GM12878 (cell line): ENCODE results near the gene DKK3. TPM values are rescaled to one million over a fixed set of nuclear protein-coding genes. Genes with fewer than 3 reads are reported as not detected.

Experiments used
- ATAC-seq: fragments of 200-7000 bp; cut with Tn5 transposase; 3 replicates; pipeline ENCODE4 v1.9.1; 2020; ENCODE audit warnings: mild to moderate bottlenecking, moderate library complexity
- BruUV-seq: library from RNA; stranded (reverse); fragments of 400-500 nt; replicated peaks from 2 replicates; lab custom pipeline; 2021; lab: Mats Ljungman, UMichigan
- CTCF ChIA-PET: fragments of 300-600 bp; sonication (Branson Sonifier 250); formaldehyde crosslinking; extraction: SDS; loops from one replicate; lab custom pipeline; 2021; ENCODE audit warnings: inconsistent platforms; lab: Yijun Ruan, JAX
- POLR2A ChIA-PET: fragments of 350-600 bp; formaldehyde crosslinking; extraction: SDS; loops from one replicate; lab custom pipeline; 2021; ENCODE audit warnings: inconsistent platforms; lab: Charles Lee
- RAD21 ChIA-PET: fragments of 300-600 bp; sonication (Branson Sonifier 250); formaldehyde crosslinking; loops from one replicate; lab custom pipeline; 2023; ENCODE audit warnings: antibody characterized with exemption; ENCODE audit not compliant: unreplicated experiment; lab: Charles Lee
- SMC1A ChIA-PET: fragments of 300-600 bp; sonication (Branson Sonifier 250); formaldehyde crosslinking; loops from one replicate; lab custom pipeline; 2023; ENCODE audit not compliant: unreplicated experiment, uncharacterized antibody; lab: Charles Lee
- DNase-seq: peaks from one replicate; pipeline ENCODE4 v3.0.0-alpha.2; 2011; ENCODE audit warnings: low read depth, low spot score
- FAIRE-seq: peaks from 3 replicates; lab custom pipeline; 2011; peaks lifted over from hg19 to GRCh38; lab: Jason Lieb, UNC
- H2AFZ ChIP-seq: 2 replicates; pipeline ENCODE4 v1.6.0; 2011; ENCODE audit warnings: low read depth, low read length, control low read depth; ENCODE audit not compliant: control insufficient read depth
- H3K27ac ChIP-seq: 2 replicates; pipeline ENCODE4 v1.5.1; 2011; ENCODE audit warnings: control low read depth; ENCODE audit not compliant: control insufficient read depth, insufficient read depth
- H3K27me3 ChIP-seq, 2 experiments: replicated peaks in 1 of 2; 2 replicates each; pipeline versions ENCODE4 v1.6.0 to v1.6.1; 2011; ENCODE audit warnings: low read length in 1 of 2; ENCODE audit not compliant: control insufficient read depth in 2 of 2, insufficient read depth in 2 of 2
- H3K36me3 ChIP-seq, 2 experiments: 2 replicates each; pipeline ENCODE4 v1.5.1; 2011; ENCODE audit warnings: low read length in 1 of 2; ENCODE audit not compliant: control insufficient read depth in 2 of 2, insufficient read depth in 2 of 2
- H3K4me1 ChIP-seq: 2 replicates; pipeline ENCODE4 v1.6.1; 2011; ENCODE audit warnings: mild to moderate bottlenecking, low read length, moderate library complexity, mixed read lengths; ENCODE audit not compliant: control insufficient read depth, insufficient read depth
- H3K4me2 ChIP-seq: 2 replicates; pipeline ENCODE4 v1.6.0; 2011; ENCODE audit warnings: control low read depth; ENCODE audit not compliant: control insufficient read depth, insufficient read depth
- H3K4me3 ChIP-seq: fragments of 200-600 bp; sonication (generic); 2 replicates; pipeline ENCODE4 v1.5.1; 2016
- H3K79me2 ChIP-seq: 2 replicates; pipeline ENCODE4 v1.6.0; 2011; ENCODE audit warnings: low read length; ENCODE audit not compliant: control insufficient read depth, insufficient read depth
- H3K9ac ChIP-seq: 2 replicates; pipeline ENCODE4 v1.8.0; 2011; ENCODE audit warnings: low read length, control low read depth, mixed read lengths; ENCODE audit not compliant: control insufficient read depth, insufficient read depth
- H3K9me3 ChIP-seq: replicated peaks from 3 replicates; pipeline ENCODE4 v1.5.1; 2011; ENCODE audit warnings: mild to moderate bottlenecking, low read length; ENCODE audit not compliant: control insufficient read depth, insufficient read depth
- H4K20me1 ChIP-seq: 2 replicates; pipeline ENCODE4 v1.6.0; 2011; ENCODE audit not compliant: control insufficient read depth, insufficient read depth
- ATF3 ChIP-seq: IDR thresholded peaks from 2 replicates; pipeline ENCODE4 v1.6.1; 2011; ENCODE audit warnings: low read depth, mild to moderate bottlenecking, low read length, moderate library complexity, borderline replicate concordance; ENCODE audit errors: extremely low read depth
- ATF7 ChIP-seq: fragments of 450-650 bp; IDR thresholded peaks from 2 replicates; pipeline ENCODE4 v1.6.1; 2016; ENCODE audit warnings: low read depth, mild to moderate bottlenecking
- BACH1 ChIP-seq: fragments of 450-650 bp; IDR thresholded peaks from 2 replicates; pipeline ENCODE4 v1.6.1; 2017; ENCODE audit warnings: mild to moderate bottlenecking, borderline replicate concordance
- BCLAF1 ChIP-seq: fragments of 450-650 bp; IDR thresholded peaks from 2 replicates; pipeline ENCODE4 v1.6.1; 2017; ENCODE audit warnings: antibody characterized with exemption, mild to moderate bottlenecking, moderate library complexity
- CREM ChIP-seq: IDR thresholded peaks from 2 replicates; pipeline ENCODE4 v1.6.1; 2014; ENCODE audit warnings: antibody characterized with exemption, low read depth
- DPF2 ChIP-seq: fragments of 450-650 bp; IDR thresholded peaks from 2 replicates; pipeline ENCODE4 v1.6.1; 2017; ENCODE audit warnings: mild to moderate bottlenecking
- ESRRA ChIP-seq: IDR thresholded peaks from 2 replicates; pipeline ENCODE4 v1.6.1; 2012; ENCODE audit warnings: mild to moderate bottlenecking, low read length, improper control_type of control experiment
- LARP7 ChIP-seq: fragments of 450-650 bp; IDR thresholded peaks from 2 replicates; pipeline ENCODE4 v1.6.1; 2017; ENCODE audit warnings: mild to moderate bottlenecking
- NFXL1 ChIP-seq: fragments of 450-650 bp; IDR thresholded peaks from 2 replicates; pipeline ENCODE4 v1.6.1; 2017; ENCODE audit warnings: antibody characterized with exemption, mild to moderate bottlenecking, borderline replicate concordance
- PML ChIP-seq: IDR thresholded peaks from 2 replicates; pipeline ENCODE4 v1.6.1; 2012; ENCODE audit warnings: low read length, inconsistent platforms
- WRNIP1 ChIP-seq: IDR thresholded peaks from 2 replicates; pipeline ENCODE4 v1.6.1; 2011; ENCODE audit warnings: low read depth, low read length, improper control_type of control experiment, borderline replicate concordance
- WGBS: methylation state at CpG from one replicate; pipeline ENCODE4 v1.1.6; 2016; ENCODE audit warnings: low lambda C conversion rate; ENCODE audit not compliant: insufficient replicate concordance, insufficient coverage; ENCODE audit errors: missing lambda C conversion rate; 5-methylcytosine and 5-hydroxymethylcytosine counted together
- in situ Hi-C: fragments of 300-500 bp; cut with MboI; formaldehyde crosslinking; loops from 9 replicates; pipeline ENCODE4 v1.14.3; 2018; ENCODE audit warnings: mixed read lengths
- intact Hi-C: fragments of 100-400 bp; cut with micrococcal nuclease; formaldehyde crosslinking; loops from one replicate; pipeline ENCODE4 v1.14.2; 2022; ENCODE audit not compliant: unreplicated experiment
- polyA plus RNA-seq, 11 experiments: library from polyadenylated mRNA; depleted of rRNA in 4 of 11; unstranded in 6 of 11; stranded (reverse) in 5 of 11; fragments of >200 nt; fragmentation: Nextera tagmentation in 4 of 11; fragmentation: Illumina TruSeq in 1 of 11; extraction: Ambion mirVana in 4 of 11; extraction: Trizol in 1 of 11; gene quantifications; 1 replicate in 1 of 11; 2 replicates in 10 of 11; pipeline versions ENCODE4 v1.2.1 to v1.2.3, GENCODE V29; 2011 to 2016; ENCODE audit warnings: inconsistent platforms in 2 of 11, missing spikeins in 2 of 11, low read depth in 1 of 11
- total RNA-seq, 4 experiments: library from RNA; depleted of rRNA in 3 of 4; stranded (reverse); fragments of >200 nt in 3 of 4; fragmentation: Illumina TruSeq in 1 of 4; extraction: Trizol in 1 of 4; gene quantifications; 2 replicates each; pipeline versions ENCODE4 v1.2.1 to v1.2.3, GENCODE V29; 2013 to 2021

The DKK3 gene
- total and polyA plus RNA-seq, 10 of the 15 experiments (the other 5 are each of a cell fraction or from before 2014, with no cell fraction given), result 0.07 to 0.16 (median 0.15) TPM; not detected in 7

- Histone ChIP-seq H2AFZ (no peak overlapping the region), H3K27me3 (no peaks in the 10 kb centered on the region), H3K4me1 (no peaks in the 10 kb centered on the region), H3K79me2 (no peaks in the 10 kb centered on the region), H3K4me3 (no peak overlapping the region), H4K20me1 (no peaks in the 10 kb centered on the region), H3K36me3 (no peaks in the 10 kb centered on the region), H3K4me2 (no peak overlapping the region), H3K9me3 (no peaks in the 10 kb centered on the region), H3K27ac (no peak overlapping the region), H3K9ac (no peak overlapping the region)
- SMC1A ChIA-PET, result interaction anchor here (0.7 to 5.6 kb wide), 4 partner anchors 150 to 235 kb away, joined by 3 to 26 read pairs (median 16); no protein-coding TSS in a partner anchor
- POLR2A ChIA-PET, result interaction anchor here (0.7 kb wide), 1 partner anchor 1013 kb away, joined by 4 read pairs; no protein-coding TSS in a partner anchor
- 58% methylated on average over 18 of the region's 18 CpGs for WGBS
- CTCF ChIA-PET, result interaction anchor here (1.0 to 8.1 kb wide), 4 partner anchors 187 to 249 kb away, joined by 3 to 104 read pairs (median 31); no protein-coding TSS in a partner anchor
- RAD21 ChIA-PET, result no interaction called here
- BruUV-seq, result no TSS peak
- intact Hi-C loops, result loop anchor here (5.0 kb wide), 1 partner anchor 843 kb away; no protein-coding TSS in a partner anchor
- FAIRE-seq (no peak), DNase-seq (no peak), ATAC-seq (no peak)
- in situ Hi-C loops, result loop anchor here (5.0 kb wide), 3 partner anchors 188 to 252 kb away; no protein-coding TSS in a partner anchor
- no peak for TF ChIP-seq ESRRA
- TF ChIP-seq WRNIP1, result no peak
- no peak for TF ChIP-seq LARP7
- TF ChIP-seq BACH1, result no peak
- no peak for TF ChIP-seq CREM
- TF ChIP-seq NFXL1, result no peak
- TF ChIP-seq DPF2, result no peak
- TF ChIP-seq ATF7, result no peak
- no peak for TF ChIP-seq BCLAF1
- no peak for TF ChIP-seq PML
- TF ChIP-seq ATF3, result no peak
Observed at GRCh38 chr11:12048936-12049790, 40.7 kb upstream of the DKK3 start.
